ENCODE measurements around the gene ERICH6. TPM values are rescaled to one million over a fixed set of nuclear protein-coding genes. Genes with fewer than 3 reads are reported as not detected.

Gene ERICH6
- total RNA-seq, 4 donors from 2014 or later = not detected

DNA sequence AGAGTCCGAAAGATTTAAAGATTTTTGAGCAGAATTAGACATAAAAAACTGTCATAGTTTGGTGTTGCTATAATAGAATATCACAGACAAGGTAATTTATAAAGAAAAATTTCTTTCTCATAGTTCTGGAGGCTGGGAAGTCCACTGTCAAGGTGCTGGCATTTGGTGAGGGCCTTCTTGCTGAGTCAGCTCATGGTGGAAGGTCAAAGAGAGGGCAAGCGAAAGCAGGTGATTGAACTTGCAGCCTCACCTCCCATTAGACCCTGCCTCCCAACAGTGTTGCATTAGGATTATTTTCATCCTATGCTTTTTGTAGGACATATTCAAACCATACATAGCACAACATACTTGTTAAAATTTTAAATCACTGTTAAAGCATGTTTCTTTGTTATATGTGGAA is 90.7 kb downstream of the ERICH6 start:
- no peak for DNase-seq (ENCODE audit: low spot score in 2 of 2)
- intact Hi-C loops (cut with DNase I; ENCODE audit: low total_unique reads) = no loop called here
- 91 to 95% methylated on average over 2 of the region's 2 CpGs for WGBS, 2 donors
- no peak for TF ChIP-seq POLR2A (IDR thresholded peaks at IDR 0.05)
- TF ChIP-seq, protein P1, sequence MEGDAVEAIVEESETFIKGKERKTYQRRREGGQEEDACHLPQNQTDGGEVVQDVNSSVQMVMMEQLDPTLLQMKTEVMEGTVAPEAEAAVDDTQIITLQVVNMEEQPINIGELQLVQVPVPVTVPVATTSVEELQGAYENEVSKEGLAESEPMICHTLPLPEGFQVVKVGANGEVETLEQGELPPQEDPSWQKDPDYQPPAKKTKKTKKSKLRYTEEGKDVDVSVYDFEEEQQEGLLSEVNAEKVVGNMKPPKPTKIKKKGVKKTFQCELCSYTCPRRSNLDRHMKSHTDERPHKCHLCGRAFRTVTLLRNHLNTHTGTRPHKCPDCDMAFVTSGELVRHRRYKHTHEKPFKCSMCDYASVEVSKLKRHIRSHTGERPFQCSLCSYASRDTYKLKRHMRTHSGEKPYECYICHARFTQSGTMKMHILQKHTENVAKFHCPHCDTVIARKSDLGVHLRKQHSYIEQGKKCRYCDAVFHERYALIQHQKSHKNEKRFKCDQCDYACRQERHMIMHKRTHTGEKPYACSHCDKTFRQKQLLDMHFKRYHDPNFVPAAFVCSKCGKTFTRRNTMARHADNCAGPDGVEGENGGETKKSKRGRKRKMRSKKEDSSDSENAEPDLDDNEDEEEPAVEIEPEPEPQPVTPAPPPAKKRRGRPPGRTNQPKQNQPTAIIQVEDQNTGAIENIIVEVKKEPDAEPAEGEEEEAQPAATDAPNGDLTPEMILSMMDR (IDR thresholded peaks at IDR 0.05) = no peak
- H3K4me3 ChIP-seq (ENCODE audit: low read depth, poor library complexity, severe bottlenecking) = no peak overlapping the region

DNA sequence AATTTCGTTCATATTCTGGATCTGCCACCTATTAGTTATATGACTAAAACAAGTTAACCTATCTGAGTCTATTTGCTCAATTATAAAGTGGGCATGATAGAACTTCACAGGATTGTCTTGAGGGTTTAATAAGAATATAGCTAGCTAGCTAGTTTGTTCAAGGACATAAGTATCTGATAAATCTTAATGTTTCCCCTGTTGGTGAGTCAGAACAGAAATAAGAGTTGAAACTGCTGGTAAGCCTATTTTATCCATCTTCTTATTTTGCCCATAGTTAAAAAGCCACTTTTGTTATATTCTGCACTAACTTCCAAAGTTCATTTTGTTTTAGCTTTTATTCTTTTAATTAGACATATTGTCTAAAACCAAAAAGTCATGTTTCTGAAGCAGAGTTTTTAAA is 91.2 kb downstream of the ERICH6 start:
- WGBS, 2 donors = 94 to 95% methylated on average over 1 of the region's 1 CpG
- intact Hi-C loops (cut with DNase I; ENCODE audit: low total_unique reads) = no loop called here
- no peak for TF ChIP-seq POLR2A (IDR thresholded peaks at IDR 0.05)
- TF ChIP-seq, protein P1 (IDR thresholded peaks at IDR 0.05) = no peak
- no peak for DNase-seq (ENCODE audit: low spot score in 2 of 2)
- no peak overlapping the region for H3K4me3 ChIP-seq (ENCODE audit: low read depth, poor library complexity, severe bottlenecking)

DNA sequence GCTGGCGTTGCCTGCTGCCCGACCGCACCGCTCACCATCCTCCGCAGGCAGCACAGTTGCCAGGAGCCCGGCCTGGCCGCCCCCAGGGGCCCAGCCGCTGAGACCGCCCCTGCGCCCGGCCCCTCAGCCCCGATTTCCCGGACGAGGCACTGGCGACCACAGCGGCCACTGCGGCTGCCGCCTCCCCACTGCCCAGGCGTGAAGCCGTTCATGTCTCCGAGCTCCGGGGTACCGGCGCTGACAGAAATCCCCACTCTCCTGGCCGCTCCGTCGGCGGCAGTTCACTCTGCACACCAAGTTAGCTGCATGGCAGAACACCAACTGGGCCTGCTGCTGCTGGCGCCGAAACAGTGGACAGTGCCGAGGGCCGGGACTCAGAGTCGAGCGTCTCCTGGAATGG is 92.1 kb downstream of the ERICH6 start:
- DNase-seq (ENCODE audit: low spot score in 2 of 2) = no peak
- intact Hi-C loops (cut with DNase I; ENCODE audit: low total_unique reads) = no loop called here
- no peak overlapping the region for H3K4me3 ChIP-seq (ENCODE audit: low read depth, poor library complexity, severe bottlenecking)
- 96 to 99% methylated on average over 34 of the region's 34 CpGs for WGBS, 2 donors
- TF ChIP-seq, protein P1 (IDR thresholded peaks at IDR 0.05) = no peak
- TF ChIP-seq POLR2A (IDR thresholded peaks at IDR 0.05) = no peak

DNA sequence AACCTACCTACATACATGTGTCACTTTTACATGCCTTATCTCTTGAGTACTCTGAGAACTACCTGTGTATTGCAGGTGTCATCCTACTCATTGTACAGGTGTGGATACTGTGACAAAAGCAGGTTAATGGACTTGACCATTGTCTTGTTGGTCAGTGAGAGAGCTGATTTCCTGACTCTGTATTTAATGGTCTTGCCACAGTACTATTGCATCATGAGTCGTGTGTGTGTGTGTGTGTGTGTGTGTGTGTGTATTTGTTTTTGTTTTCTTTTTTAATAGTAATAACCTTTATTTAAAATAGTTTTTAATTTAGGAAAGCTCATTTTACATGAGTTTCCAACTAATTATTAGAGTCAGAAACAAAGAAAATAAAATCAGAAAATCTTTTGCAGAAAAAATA is 92.9 kb downstream of the ERICH6 start:
- TF ChIP-seq, protein P1 (IDR thresholded peaks at IDR 0.05) = no peak
- no peak for TF ChIP-seq POLR2A (IDR thresholded peaks at IDR 0.05)
- intact Hi-C loops (cut with DNase I; ENCODE audit: low total_unique reads) = no loop called here
- DNase-seq (ENCODE audit: low spot score in 2 of 2) = no peak
- WGBS, 2 donors = 25 to 39% methylated on average over 1 of the region's 1 CpG
- H3K4me3 ChIP-seq (ENCODE audit: low read depth, poor library complexity, severe bottlenecking) = no peak overlapping the region

DNA sequence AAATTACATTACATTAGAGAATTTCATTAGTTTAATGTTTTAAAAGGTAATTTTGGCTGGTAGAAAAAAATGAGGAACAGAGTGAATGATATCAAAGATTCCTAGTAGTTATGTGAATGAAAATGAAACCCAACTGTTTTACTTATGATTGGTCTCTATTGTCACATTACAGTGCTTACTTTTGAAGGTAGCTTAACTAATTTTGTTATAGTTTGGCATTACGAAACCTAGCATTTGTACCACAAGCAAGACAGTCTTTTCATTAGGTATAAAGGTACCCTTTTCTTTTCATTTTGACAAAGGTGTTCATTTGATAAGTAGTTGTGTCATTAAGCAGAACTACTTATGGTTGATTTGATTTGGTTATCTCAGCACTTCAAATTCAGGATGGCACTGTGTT is 93.7 kb downstream of the ERICH6 start:
- H3K4me3 ChIP-seq (ENCODE audit: low read depth, poor library complexity, severe bottlenecking) = no peak overlapping the region
- WGBS, 2 donors = 0% methylated on average over 1 of the region's 1 CpG
- DNase-seq (ENCODE audit: low spot score in 2 of 2) = no peak
- intact Hi-C loops (cut with DNase I; ENCODE audit: low total_unique reads) = no loop called here
- TF ChIP-seq, protein P1 (IDR thresholded peaks at IDR 0.05) = no peak
- no peak for TF ChIP-seq POLR2A (IDR thresholded peaks at IDR 0.05)

Other genes starting within 250 kb of the ERICH6 start
- 100 to 1,000 TPM; 155 to 282 (median 197) TPM for gene SERP1, start 157.4 kb downstream of the ERICH6 start, total RNA-seq
- 100 to 1,000 TPM; 132 to 223 (median 187) TPM for gene EIF2A, start 157.1 kb downstream of the ERICH6 start, total RNA-seq
- gene SELENOT, start 100.6 kb downstream of the ERICH6 start, total RNA-seq = 10 to 100 TPM; 39.2 to 76.8 (median 64.8) TPM
- 100 to 1,000 TPM in 2 of 4 donors, 10 to 100 TPM in 2; 78.5 to 117 (median 94.6) TPM for gene SIAH2, start 59.2 kb upstream of the ERICH6 start, total RNA-seq
- not detected for gene MINDY4B, start 201.5 kb upstream of the ERICH6 start, total RNA-seq